ENCODE results near the gene RNF166.

Gene RNF166

DNA sequence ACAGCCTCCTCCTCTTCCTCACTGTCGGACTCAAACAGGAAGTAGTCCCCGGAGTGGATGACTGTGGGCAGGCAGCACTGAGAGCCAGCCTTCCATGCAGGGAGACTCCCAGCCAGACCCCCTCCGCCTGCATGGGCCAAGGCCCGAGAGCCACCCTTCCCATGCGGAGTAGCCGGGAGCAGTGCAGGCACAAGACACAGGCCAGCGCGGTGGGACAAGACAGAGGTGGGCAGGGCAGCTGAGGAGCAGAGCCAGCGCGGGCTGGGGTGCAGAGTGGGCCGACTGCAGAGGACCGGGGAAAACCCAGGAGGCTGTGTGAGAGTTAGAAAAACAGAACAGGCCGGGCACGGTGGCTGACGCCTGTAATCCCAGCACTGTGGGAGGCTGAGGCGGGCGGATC lies 17.7 kb upstream of the RNF166 start:
- Histone ChIP-seq H3K27ac (ENCODE audit: low read depth, low read length) (no peak overlapping the region), H3K9me3 (ENCODE audit: control insufficient read depth in 5 of 5, low read length in 5 of 5) (no peaks in the 10 kb centered on the region), H3K9ac (ENCODE audit: low read length in 5 of 5) (no peak overlapping the region), H3K27me3 (ENCODE audit: control insufficient read depth in 5 of 5, insufficient read depth in 4 of 5, low read length in 5 of 5) (no peaks in the 10 kb centered on the region), H3K36me3 (ENCODE audit: control insufficient read depth in 5 of 5, insufficient read depth in 5 of 5, low read length in 5 of 5) (peaks cover 0 to 92% (median 91%) of the 10 kb centered on the region in 5 donors), H3K4me1 (ENCODE audit: control insufficient read depth in 5 of 5, insufficient read depth in 5 of 5, low read length in 5 of 5) (peaks cover 0 to 19% (median 5%) of the 10 kb centered on the region in 5 donors), H3K4me3 (ENCODE audit: low read depth in 1 of 5, low read length in 5 of 5) (no peak overlapping the region)

DNA sequence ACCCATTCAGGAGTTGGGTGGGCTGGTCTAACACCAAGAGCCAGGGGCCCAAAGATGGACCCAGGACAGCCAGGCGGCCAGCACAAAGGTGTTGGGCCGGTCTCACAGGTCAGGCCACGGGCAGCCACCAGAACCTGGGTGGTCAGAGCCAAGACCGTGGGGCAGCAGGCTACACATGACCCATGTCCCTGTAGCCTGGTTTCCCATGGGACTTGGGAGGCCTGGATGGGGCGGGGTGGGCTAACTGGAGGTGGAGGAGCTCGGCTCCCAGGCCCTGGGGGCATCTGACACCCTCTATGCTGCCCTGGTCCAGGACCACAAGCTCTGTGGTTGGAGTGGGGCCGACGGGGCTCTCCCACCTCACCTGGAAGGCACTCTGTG lies 17.3 kb upstream of the RNF166 start:
- no peak overlapping the region for H3K4me3 ChIP-seq (ENCODE audit: low read depth in 1 of 5, low read length in 5 of 5)
- H3K9me3 ChIP-seq (ENCODE audit: control insufficient read depth in 5 of 5, low read length in 5 of 5), result no peaks in the 10 kb centered on the region
- peaks cover 0 to 96% (median 95%) of the 10 kb centered on the region in 5 donors for H3K36me3 ChIP-seq (ENCODE audit: control insufficient read depth in 5 of 5, insufficient read depth in 5 of 5, low read length in 5 of 5)
- H3K9ac ChIP-seq (ENCODE audit: low read length in 5 of 5), result no peak overlapping the region
- peaks cover 0 to 23% (median 10%) of the 10 kb centered on the region in 5 donors for H3K4me1 ChIP-seq (ENCODE audit: control insufficient read depth in 5 of 5, insufficient read depth in 5 of 5, low read length in 5 of 5)
- no peak overlapping the region for H3K27ac ChIP-seq (ENCODE audit: low read depth, low read length)
- H3K27me3 ChIP-seq (ENCODE audit: control insufficient read depth in 5 of 5, insufficient read depth in 4 of 5, low read length in 5 of 5), result no peaks in the 10 kb centered on the region

DNA sequence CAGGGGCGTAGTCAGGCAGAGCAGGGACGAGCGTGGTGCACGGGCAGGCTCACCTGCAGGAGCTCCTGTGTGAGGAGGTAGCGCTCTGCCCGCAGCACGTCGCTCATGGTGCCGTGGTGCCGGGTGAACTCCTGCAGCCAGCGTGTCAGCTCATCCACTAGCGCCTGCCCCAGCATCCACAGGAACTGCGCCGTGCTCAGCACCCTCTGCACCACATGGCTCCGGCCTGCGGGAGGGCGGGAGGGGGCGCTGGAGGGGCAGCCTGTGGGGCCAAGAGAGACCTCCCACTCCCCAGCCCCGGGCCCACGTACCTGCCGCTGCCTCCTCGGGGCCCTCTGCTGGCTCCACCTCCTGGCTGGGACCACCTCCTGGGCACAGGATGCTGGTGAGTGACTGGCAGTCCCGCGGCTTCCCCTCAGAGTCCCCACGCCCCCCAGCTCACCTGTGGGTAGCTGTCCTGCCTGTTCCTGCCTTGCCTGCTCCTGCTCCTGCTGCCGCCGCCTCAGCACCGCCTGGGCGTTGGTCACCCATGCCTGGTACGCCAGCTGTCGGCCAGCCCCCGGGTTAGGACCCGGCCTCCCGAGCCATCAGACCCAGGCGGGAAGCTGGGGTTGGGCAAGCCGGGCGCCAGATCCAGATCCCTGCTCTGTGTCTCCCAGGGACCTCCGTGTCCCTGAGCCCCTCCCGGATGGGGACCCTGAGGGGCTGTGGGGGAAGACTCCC lies 16.7 kb upstream of the RNF166 start:
- H3K36me3 ChIP-seq (ENCODE audit: control insufficient read depth in 5 of 5, insufficient read depth in 5 of 5, low read length in 5 of 5), result peaks cover 0 to 99% (median 98%) of the 10 kb centered on the region in 5 donors
- no peak overlapping the region for H3K9ac ChIP-seq (ENCODE audit: low read length in 5 of 5)
- no peaks in the 10 kb centered on the region for H3K27me3 ChIP-seq (ENCODE audit: control insufficient read depth in 5 of 5, insufficient read depth in 4 of 5, low read length in 5 of 5)

DNA sequence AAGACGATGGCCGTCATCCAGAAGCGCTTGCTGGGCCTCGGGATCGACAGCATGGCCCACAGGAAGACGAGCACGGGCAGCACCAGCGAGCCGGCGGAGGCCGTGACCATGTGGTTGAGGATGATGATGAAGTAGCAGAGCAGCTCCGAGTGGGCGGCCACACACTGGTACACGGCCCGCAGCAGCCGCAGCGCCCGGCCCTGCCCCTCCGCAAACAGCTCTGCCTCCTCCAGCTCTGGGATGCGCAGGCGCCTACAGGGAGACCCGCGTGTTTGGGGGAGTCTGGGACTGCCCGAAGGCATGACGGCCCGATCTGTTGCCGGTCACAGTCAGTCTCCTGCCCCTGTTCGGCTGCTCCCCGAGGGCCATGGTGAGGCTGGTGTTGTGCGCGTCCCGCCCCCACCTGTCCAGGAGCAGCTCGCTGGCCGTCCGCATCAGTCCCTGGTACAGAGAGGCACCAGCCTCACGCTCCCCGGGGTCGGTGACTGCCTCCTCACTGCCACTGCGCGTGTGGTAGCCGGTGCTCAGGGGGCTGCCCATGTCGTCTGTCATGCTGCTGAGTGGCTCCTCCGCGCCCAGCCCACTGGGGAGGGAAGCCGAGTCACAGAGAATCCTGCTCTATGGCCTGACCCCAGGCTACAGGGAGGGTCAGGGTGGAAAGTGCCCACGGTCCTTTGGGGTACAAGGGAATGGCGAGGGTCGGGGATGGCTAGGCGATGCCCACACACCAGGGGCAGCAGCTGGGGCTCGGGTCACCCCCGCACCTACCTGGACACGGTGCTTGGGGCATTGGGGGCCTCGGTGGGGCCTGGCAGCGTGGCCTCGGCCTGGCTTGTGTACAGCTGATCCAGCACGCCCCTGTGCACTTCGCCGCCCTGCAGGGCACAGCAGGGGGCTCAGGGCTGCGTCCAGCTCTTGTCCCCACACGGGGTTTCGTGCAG lies 15.9 kb upstream of the RNF166 start:
- Histone ChIP-seq H3K4me3 (ENCODE audit: low read depth in 1 of 5, low read length in 5 of 5) (no peak overlapping the region), H3K36me3 (ENCODE audit: control insufficient read depth in 5 of 5, insufficient read depth in 5 of 5, low read length in 5 of 5) (peaks cover 0 to 99% (median 97%) of the 10 kb centered on the region in 5 donors), H3K27me3 (ENCODE audit: control insufficient read depth in 5 of 5, insufficient read depth in 4 of 5, low read length in 5 of 5) (no peaks in the 10 kb centered on the region), H3K27ac (ENCODE audit: low read depth, low read length) (no peak overlapping the region), H3K9ac (ENCODE audit: low read length in 5 of 5) (no peak overlapping the region), H3K4me1 (ENCODE audit: control insufficient read depth in 5 of 5, insufficient read depth in 5 of 5, low read length in 5 of 5) (peaks cover 0 to 24% (median 10%) of the 10 kb centered on the region in 5 donors), H3K9me3 (ENCODE audit: control insufficient read depth in 5 of 5, low read length in 5 of 5) (no peaks in the 10 kb centered on the region)

More for the DNA sequence above, 16.7 kb upstream of the RNF166 start:
- Histone ChIP-seq H3K27ac (ENCODE audit: low read depth, low read length) (no peak overlapping the region), H3K4me1 (ENCODE audit: control insufficient read depth in 5 of 5, insufficient read depth in 5 of 5, low read length in 5 of 5) (peaks cover 0 to 24% (median 10%) of the 10 kb centered on the region in 5 donors), H3K9me3 (ENCODE audit: control insufficient read depth in 5 of 5, low read length in 5 of 5) (no peaks in the 10 kb centered on the region), H3K4me3 (ENCODE audit: low read depth in 1 of 5, low read length in 5 of 5) (no peak overlapping the region)

DNA sequence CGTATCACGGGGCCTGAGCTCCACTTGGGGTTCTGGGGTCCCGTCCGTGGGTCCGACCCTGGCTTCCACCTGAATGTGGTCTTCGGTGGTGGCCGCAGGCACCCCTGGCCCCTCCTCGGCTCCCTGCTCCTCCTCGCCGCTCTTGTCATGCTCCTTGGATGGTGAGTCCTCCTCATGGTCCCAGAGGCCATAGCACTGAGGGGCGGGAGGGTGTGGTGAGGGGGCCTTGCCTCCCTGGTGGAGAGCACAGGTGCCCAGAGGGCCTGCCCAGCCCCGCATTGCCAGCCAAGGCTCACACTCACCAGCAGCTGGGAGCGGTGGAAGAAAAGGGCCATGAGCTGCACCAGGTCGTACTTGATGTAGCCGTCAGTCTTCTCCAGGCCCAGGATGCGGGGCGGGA lies 15.0 kb upstream of the RNF166 start:
- no peak overlapping the region for H3K9ac ChIP-seq (ENCODE audit: low read length in 5 of 5)
- H3K9me3 ChIP-seq (ENCODE audit: control insufficient read depth in 5 of 5, low read length in 5 of 5), result no peaks in the 10 kb centered on the region
- H3K4me1 ChIP-seq (ENCODE audit: control insufficient read depth in 5 of 5, insufficient read depth in 5 of 5, low read length in 5 of 5), result peaks cover 0 to 24% (median 10%) of the 10 kb centered on the region in 5 donors
- H3K4me3 ChIP-seq (ENCODE audit: low read depth in 1 of 5, low read length in 5 of 5), result no peak overlapping the region
- H3K27me3 ChIP-seq (ENCODE audit: control insufficient read depth in 5 of 5, insufficient read depth in 4 of 5, low read length in 5 of 5), result no peaks in the 10 kb centered on the region
- peaks cover 0 to 99% (median 97%) of the 10 kb centered on the region in 5 donors for H3K36me3 ChIP-seq (ENCODE audit: control insufficient read depth in 5 of 5, insufficient read depth in 5 of 5, low read length in 5 of 5)
- H3K27ac ChIP-seq (ENCODE audit: low read depth, low read length), result no peak overlapping the region

DNA sequence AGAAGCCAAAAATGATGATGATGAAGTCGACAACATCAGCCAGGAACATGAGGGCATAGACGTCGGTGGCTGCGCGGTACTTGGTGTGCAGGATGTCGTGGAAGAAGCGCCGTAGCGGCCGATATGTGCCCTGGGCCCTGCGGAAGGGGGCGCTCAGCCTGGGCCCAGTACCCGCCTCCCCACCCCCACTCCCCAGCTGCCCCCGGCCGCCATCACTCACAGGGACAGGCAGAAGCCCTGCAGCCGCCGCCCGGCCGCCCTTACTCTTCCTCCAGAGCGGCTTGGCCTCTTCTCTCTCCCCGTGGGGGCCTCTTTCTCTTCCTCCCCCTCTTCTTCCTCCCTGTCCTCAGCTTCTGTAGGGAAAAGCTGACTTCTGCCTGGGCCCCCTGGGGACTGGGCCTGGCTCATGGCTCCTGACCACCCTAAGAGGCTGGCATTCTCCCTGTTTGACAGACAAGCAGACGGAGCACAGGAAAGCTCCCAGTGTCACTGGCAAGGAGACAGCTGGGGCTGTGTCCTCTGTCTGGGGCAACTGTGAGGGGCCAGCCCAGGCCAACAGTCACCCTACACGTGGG lies 14.3 kb upstream of the RNF166 start:
- no peak overlapping the region for H3K27ac ChIP-seq (ENCODE audit: low read depth, low read length)
- no peaks in the 10 kb centered on the region for H3K27me3 ChIP-seq (ENCODE audit: control insufficient read depth in 5 of 5, insufficient read depth in 4 of 5, low read length in 5 of 5)
- no peaks in the 10 kb centered on the region for H3K9me3 ChIP-seq (ENCODE audit: control insufficient read depth in 5 of 5, low read length in 5 of 5)
- H3K36me3 ChIP-seq (ENCODE audit: control insufficient read depth in 5 of 5, insufficient read depth in 5 of 5, low read length in 5 of 5), result peaks cover 0 to 99% (median 97%) of the 10 kb centered on the region in 5 donors
- peaks cover 0 to 24% (median 10%) of the 10 kb centered on the region in 5 donors for H3K4me1 ChIP-seq (ENCODE audit: control insufficient read depth in 5 of 5, insufficient read depth in 5 of 5, low read length in 5 of 5)
- no peak overlapping the region for H3K4me3 ChIP-seq (ENCODE audit: low read depth in 1 of 5, low read length in 5 of 5)
- H3K9ac ChIP-seq (ENCODE audit: low read length in 5 of 5), result no peak overlapping the region

DNA sequence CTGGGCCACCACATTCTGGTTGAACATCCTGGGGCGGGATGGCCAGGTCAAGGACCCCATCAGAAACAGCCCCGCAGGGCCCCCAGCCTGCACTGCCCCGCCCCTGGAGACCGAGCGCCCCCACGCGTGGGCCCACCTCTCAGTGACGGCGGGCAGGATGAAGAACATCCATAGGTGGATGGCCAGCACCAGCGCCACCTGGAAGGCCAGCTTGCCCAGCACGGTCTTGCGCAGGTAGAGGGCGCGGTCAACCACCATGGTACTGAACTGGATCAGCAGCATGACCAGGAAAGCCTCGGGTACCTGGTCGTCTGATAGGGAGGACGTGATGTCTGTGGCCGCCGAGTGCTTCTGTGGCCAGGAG lies 13.7 kb upstream of the RNF166 start:
- Histone ChIP-seq H3K36me3 (ENCODE audit: control insufficient read depth in 5 of 5, insufficient read depth in 5 of 5, low read length in 5 of 5) (peaks cover 0 to 99% (median 97%) of the 10 kb centered on the region in 5 donors), H3K9me3 (ENCODE audit: control insufficient read depth in 5 of 5, low read length in 5 of 5) (no peaks in the 10 kb centered on the region), H3K4me3 (ENCODE audit: low read depth in 1 of 5, low read length in 5 of 5) (no peak overlapping the region), H3K4me1 (ENCODE audit: control insufficient read depth in 5 of 5, insufficient read depth in 5 of 5, low read length in 5 of 5) (peaks cover 0 to 24% (median 10%) of the 10 kb centered on the region in 5 donors), H3K27me3 (ENCODE audit: control insufficient read depth in 5 of 5, insufficient read depth in 4 of 5, low read length in 5 of 5) (no peaks in the 10 kb centered on the region), H3K27ac (ENCODE audit: low read depth, low read length) (no peak overlapping the region), H3K9ac (ENCODE audit: low read length in 5 of 5) (no peak overlapping the region)

DNA sequence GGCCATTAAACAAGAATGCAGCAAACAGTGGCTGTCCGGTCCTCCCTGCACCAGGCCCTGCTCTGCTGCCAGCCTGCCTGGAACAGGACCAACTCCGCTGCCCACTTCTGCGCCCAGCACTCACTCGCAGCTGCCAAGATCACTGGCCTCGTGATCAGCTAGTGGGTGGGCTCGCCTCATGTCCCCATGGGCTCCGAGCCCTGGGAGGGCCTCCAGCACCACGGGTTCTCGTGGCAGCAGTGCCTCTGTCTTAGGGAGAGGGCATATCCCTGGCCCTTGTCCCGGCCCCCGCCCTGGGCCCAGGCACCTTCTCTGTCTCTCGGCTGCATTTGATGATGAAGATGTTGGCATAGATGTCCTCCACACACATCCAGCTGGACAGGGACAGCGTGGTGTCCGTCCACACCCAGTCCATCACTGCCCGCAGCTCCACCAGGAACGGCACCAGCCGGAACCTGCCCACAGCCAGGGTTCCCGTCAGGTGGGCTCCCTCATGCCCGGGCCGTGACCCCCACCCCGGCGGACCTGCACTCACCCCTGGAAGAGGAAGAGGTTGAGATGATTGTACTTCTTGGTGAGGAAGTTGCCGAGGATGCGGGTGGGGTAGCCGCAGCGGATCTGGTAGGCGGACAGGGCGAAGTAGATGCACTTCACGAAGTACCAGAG lies 13.2 kb upstream of the RNF166 start:
- peaks cover 0 to 24% (median 10%) of the 10 kb centered on the region in 5 donors for H3K4me1 ChIP-seq (ENCODE audit: control insufficient read depth in 5 of 5, insufficient read depth in 5 of 5, low read length in 5 of 5)
- peaks cover 0 to 99% (median 97%) of the 10 kb centered on the region in 5 donors for H3K36me3 ChIP-seq (ENCODE audit: control insufficient read depth in 5 of 5, insufficient read depth in 5 of 5, low read length in 5 of 5)
- no peak overlapping the region for H3K4me3 ChIP-seq (ENCODE audit: low read depth in 1 of 5, low read length in 5 of 5)
- no peak overlapping the region for H3K9ac ChIP-seq (ENCODE audit: low read length in 5 of 5)
- no peaks in the 10 kb centered on the region for H3K9me3 ChIP-seq (ENCODE audit: control insufficient read depth in 5 of 5, low read length in 5 of 5)
- H3K27ac ChIP-seq (ENCODE audit: low read depth, low read length), result no peak overlapping the region
- no peaks in the 10 kb centered on the region for H3K27me3 ChIP-seq (ENCODE audit: control insufficient read depth in 5 of 5, insufficient read depth in 4 of 5, low read length in 5 of 5)

DNA sequence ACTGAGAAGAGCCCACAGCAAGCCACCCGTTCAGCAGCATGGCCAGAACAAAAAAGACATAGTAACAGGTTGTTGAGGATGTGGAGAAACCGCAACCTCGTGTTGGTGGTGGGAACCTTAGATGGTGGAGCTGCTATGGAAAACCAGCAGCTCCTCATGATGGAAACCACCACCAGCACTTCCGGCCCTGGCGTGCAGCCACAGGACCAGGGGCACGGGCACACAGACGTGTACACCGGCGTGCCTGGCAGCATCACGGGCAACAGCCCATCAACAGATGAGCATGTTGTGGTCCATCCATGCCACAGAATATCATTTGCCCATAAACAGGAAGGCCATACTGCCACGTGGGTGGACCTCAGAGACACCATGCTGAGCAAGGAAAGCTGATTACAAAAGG lies 12.0 kb upstream of the RNF166 start:
- H3K9ac ChIP-seq (ENCODE audit: low read length in 5 of 5), result no peak overlapping the region
- no peaks in the 10 kb centered on the region for H3K27me3 ChIP-seq (ENCODE audit: control insufficient read depth in 5 of 5, insufficient read depth in 4 of 5, low read length in 5 of 5)
- H3K4me3 ChIP-seq (ENCODE audit: low read depth in 1 of 5, low read length in 5 of 5), result no peak overlapping the region
- peaks cover 0 to 24% (median 10%) of the 10 kb centered on the region in 5 donors for H3K4me1 ChIP-seq (ENCODE audit: control insufficient read depth in 5 of 5, insufficient read depth in 5 of 5, low read length in 5 of 5)
- H3K27ac ChIP-seq (ENCODE audit: low read depth, low read length), result no peak overlapping the region
- no peaks in the 10 kb centered on the region for H3K9me3 ChIP-seq (ENCODE audit: control insufficient read depth in 5 of 5, low read length in 5 of 5)
- peaks cover 0 to 100% (median 97%) of the 10 kb centered on the region in 5 donors for H3K36me3 ChIP-seq (ENCODE audit: control insufficient read depth in 5 of 5, insufficient read depth in 5 of 5, low read length in 5 of 5)
